Epithelial cell of prostate (primary cell): ENCODE data around the gene B4GALT6.

Experiments
- DNase-seq: peaks from one replicate; pipeline ENCODE4 v3.0.0-alpha.2; 2011; ENCODE audit warnings: low read depth, low spot score
- H3K27ac ChIP-seq: fragments of 450-650 bp; 2 replicates; pipeline ENCODE4 v1.5.1; 2017; ENCODE audit warnings: mild to moderate bottlenecking

B4GALT6 gene

GRCh38 chr18:31643003-31643402, 41.4 kb downstream of the B4GALT6 start:
- no peak for DNase-seq
- H3K27ac ChIP-seq: peak overlapping the region; percentile 60

GRCh38 chr18:31637445-31637844, 46.9 kb downstream of the B4GALT6 start:
- no peak overlapping the region for H3K27ac ChIP-seq
- DNase-seq: no peak

- no peak overlapping the region for H3K27ac ChIP-seq
- DNase-seq: no peak
These were observed 48.0 kb downstream of the B4GALT6 start for GRCh38 chr18:31636387-31636786.

- H3K27ac ChIP-seq: no peak overlapping the region
These were observed 50.1 kb downstream of the B4GALT6 start for GRCh38 chr18:31634331-31634713.

GRCh38 chr18:31633392-31634330, 50.7 kb downstream of the B4GALT6 start:
- H3K27ac ChIP-seq: no peak overlapping the region
- no peak for DNase-seq

More at GRCh38 chr18:31634331-31634713, 50.1 kb downstream of the B4GALT6 start:
- DNase-seq: no peak

GRCh38 chr18:31632356-31632755, 52.0 kb downstream of the B4GALT6 start:
- no peak for DNase-seq
- H3K27ac ChIP-seq: no peak overlapping the region

- no peak for DNase-seq
- no peak overlapping the region for H3K27ac ChIP-seq
These were observed 52.9 kb downstream of the B4GALT6 start for GRCh38 chr18:31631526-31631925.

- no peak overlapping the region for H3K27ac ChIP-seq
These were observed 53.8 kb downstream of the B4GALT6 start for GRCh38 chr18:31630549-31630948.

GRCh38 chr18:31626409-31626808, 58.0 kb downstream of the B4GALT6 start:
- no peak for DNase-seq
- H3K27ac ChIP-seq: no peak overlapping the region

More at GRCh38 chr18:31630549-31630948, 53.8 kb downstream of the B4GALT6 start:
- no peak for DNase-seq

GRCh38 chr18:31624892-31625640, 59.3 kb downstream of the B4GALT6 start:
- DNase-seq: no peak
- no peak overlapping the region for H3K27ac ChIP-seq

- no peak for DNase-seq
- H3K27ac ChIP-seq: no peak overlapping the region
These were observed 65.1 kb downstream of the B4GALT6 start for GRCh38 chr18:31619291-31619690.

GRCh38 chr18:31618801-31619200, 65.6 kb downstream of the B4GALT6 start:
- H3K27ac ChIP-seq: no peak overlapping the region
- no peak for DNase-seq

GRCh38 chr18:31617031-31617717, 67.2 kb downstream of the B4GALT6 start:
- H3K27ac ChIP-seq: no peak overlapping the region
- DNase-seq: no peak

- no peak overlapping the region for H3K27ac ChIP-seq
- DNase-seq: no peak
These were observed 67.8 kb downstream of the B4GALT6 start for GRCh38 chr18:31616586-31616985.

- no peak for DNase-seq
- H3K27ac ChIP-seq: no peak overlapping the region
These were observed 70.3 kb downstream of the B4GALT6 start for GRCh38 chr18:31614044-31614443.

GRCh38 chr18:31612124-31612523, 72.3 kb downstream of the B4GALT6 start:
- no peak for DNase-seq
- no peak overlapping the region for H3K27ac ChIP-seq

- no peak for DNase-seq
- H3K27ac ChIP-seq: no peak overlapping the region
These were observed 72.9 kb downstream of the B4GALT6 start for GRCh38 chr18:31611511-31611910.

- DNase-seq: no peak
- no peak overlapping the region for H3K27ac ChIP-seq
These were observed 73.8 kb downstream of the B4GALT6 start for GRCh38 chr18:31610286-31611205.

- H3K27ac ChIP-seq: no peak overlapping the region
- DNase-seq: no peak
These were observed 74.5 kb downstream of the B4GALT6 start for GRCh38 chr18:31609886-31610285.

- H3K27ac ChIP-seq: no peak overlapping the region
These were observed 77.0 kb downstream of the B4GALT6 start for GRCh38 chr18:31607384-31607783.

More at GRCh38 chr18:31607384-31607783, 77.0 kb downstream of the B4GALT6 start:
- no peak for DNase-seq
